Epithelial cell of proximal tubule (primary cell): Measurements from ENCODE around the gene RGP1. TPM values are rescaled to one million over a fixed set of nuclear protein-coding genes. Genes with fewer than 3 reads are reported as not detected.

ENCODE experiments used
- DNase-seq: peaks from one replicate; pipeline ENCODE4 v3.0.0-alpha.2; 2011; ENCODE audit warnings: low read depth
- H3K4me3 ChIP-seq: 2 replicates; pipeline ENCODE4 v1.5.1; 2011; ENCODE audit warnings: low read depth, mild to moderate bottlenecking, low read length
- total RNA-seq: library from RNA; depleted of rRNA; stranded (reverse); fragments of >200 nt; gene quantifications from 2 replicates; pipeline ENCODE4 v1.2.3, GENCODE V29; 2015
- TF ChIP-seq, protein P1 (sequence below): conservative IDR thresholded peaks from 2 replicates; pipeline ENCODE4 v1.5.1; 2012; ENCODE audit warnings: low read depth, mild to moderate bottlenecking, low read length

RGP1 gene
- total RNA-seq, 1 donor from 2014 or later: 14.9 TPM

- H3K4me3 ChIP-seq: no peak overlapping the region
- TF ChIP-seq, protein P1, sequence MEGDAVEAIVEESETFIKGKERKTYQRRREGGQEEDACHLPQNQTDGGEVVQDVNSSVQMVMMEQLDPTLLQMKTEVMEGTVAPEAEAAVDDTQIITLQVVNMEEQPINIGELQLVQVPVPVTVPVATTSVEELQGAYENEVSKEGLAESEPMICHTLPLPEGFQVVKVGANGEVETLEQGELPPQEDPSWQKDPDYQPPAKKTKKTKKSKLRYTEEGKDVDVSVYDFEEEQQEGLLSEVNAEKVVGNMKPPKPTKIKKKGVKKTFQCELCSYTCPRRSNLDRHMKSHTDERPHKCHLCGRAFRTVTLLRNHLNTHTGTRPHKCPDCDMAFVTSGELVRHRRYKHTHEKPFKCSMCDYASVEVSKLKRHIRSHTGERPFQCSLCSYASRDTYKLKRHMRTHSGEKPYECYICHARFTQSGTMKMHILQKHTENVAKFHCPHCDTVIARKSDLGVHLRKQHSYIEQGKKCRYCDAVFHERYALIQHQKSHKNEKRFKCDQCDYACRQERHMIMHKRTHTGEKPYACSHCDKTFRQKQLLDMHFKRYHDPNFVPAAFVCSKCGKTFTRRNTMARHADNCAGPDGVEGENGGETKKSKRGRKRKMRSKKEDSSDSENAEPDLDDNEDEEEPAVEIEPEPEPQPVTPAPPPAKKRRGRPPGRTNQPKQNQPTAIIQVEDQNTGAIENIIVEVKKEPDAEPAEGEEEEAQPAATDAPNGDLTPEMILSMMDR: no peak
- DNase-seq: no peak
These were observed 43.2 kb upstream of the RGP1 start for GRCh38 chr9:35705836-35706430.

GRCh38 chr9:35706951-35707350 is 42.1 kb upstream of the RGP1 start:
- TF ChIP-seq, protein P1: no peak
- DNase-seq: no peak
- no peak overlapping the region for H3K4me3 ChIP-seq

- DNase-seq: no peak
- TF ChIP-seq, protein P1: no peak
- no peak overlapping the region for H3K4me3 ChIP-seq
These were observed 40.9 kb upstream of the RGP1 start for GRCh38 chr9:35708146-35708545.

DNA sequence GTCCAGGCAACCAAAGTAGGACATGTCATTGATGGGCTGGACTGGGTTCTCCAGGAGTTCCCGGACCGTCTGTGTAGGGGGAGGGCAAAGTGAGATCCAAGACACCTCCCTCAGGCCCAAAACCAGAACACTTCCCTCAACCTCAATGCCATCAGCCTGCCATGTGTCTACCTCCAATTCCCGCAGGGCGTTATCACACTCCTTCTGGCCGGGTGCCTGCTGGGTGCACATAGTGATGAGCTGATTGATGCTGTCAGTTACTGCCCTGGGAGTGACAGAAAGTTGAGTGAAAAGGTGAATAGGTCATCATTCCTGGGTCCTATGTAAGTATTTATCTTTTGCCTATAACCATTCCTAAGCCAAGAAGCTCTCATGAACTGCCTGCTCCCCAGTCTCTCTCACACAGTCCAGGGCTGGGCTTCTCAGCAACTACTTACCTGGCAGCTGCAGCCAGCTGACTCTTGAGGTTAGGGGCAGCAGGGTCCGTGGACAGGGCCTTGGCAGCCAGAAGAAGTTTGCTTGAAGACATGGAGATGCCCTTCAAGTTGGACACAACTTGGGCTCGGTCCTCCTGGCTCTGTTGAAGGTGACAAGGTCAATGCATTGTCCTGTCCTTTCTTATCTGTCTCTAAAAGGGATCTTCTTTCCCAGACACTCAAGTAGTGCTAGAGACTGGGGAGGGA is 38.1 kb upstream of the RGP1 start:
- TF ChIP-seq, protein P1: no peak
- no peak for DNase-seq
- no peak overlapping the region for H3K4me3 ChIP-seq

DNA sequence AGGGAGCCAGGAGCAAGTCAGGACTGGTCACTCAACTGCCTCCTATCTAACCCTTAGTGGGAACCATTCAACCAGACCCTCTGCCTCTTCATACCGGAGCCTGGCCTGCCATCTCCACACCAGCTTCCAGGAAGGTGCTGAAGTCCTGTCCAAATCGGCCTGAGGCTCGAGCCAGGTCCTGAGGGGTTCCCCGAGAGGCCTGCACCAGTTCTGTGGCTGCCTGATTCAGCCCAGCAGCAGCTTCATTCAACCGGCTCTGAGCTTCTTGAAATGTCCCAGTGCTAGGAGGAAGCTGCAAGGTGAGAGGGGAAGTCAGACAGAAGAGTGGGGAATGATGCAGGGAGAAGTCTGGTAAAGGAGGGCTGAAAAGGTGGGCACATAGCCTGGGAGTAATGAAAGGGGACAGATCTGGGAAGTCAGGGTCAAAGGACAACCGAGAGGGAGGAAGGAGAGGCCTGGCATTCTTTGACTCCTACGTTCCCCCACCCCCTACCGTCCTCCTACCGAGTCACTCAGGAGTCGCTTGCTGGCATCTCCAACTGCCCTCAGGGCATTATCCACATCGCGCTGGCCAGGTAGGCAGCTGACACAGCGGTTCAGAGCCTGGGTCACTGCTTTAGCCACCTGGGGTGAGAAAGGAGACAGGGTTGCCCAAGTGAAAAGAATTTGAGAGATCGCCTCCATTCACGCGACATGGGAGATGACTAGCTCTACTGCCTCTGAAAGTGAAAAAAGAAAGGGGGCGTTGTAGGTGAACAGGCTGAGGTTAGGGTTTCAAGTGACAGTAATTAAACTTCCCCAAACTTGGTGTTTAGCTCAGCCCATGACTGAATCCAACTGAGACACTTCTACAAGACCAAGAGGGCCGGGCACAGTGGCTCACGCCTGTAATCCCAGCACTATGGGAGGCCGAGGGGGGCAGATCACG is 37.3 kb upstream of the RGP1 start:
- TF ChIP-seq, protein P1: no peak
- H3K4me3 ChIP-seq: no peak overlapping the region
- DNase-seq: no peak

- no peak overlapping the region for H3K4me3 ChIP-seq
- DNase-seq: no peak
- TF ChIP-seq, protein P1: no peak
These were observed 36.2 kb upstream of the RGP1 start for GRCh38 chr9:35712762-35713400.
